Ovary (tissue), 3 donors: ENCODE data around the gene WDR31.

ENCODE experiments used
- POLR2A ChIP-seq: fragments of 450-650 bp; IDR thresholded peaks from one replicate; pipeline ENCODE4 v1.6.1; 2017; ENCODE audit warnings: antibody characterized with exemption, mild to moderate bottlenecking, moderate library complexity
- TF ChIP-seq, protein P1 (sequence below), 3 donors: fragments of 450-650 bp in 2 of 3; fragments of 200-600 bp in 1 of 3; IDR thresholded peaks; one replicate each; pipeline versions ENCODE4 v1.5.1 to v1.8.0; 2016 to 2022; ENCODE audit warnings: antibody characterized with exemption in 3 of 3, mild to moderate bottlenecking in 1 of 3
- donor health status: DM: no; HTN: no; CAD: no.

GRCh38 chr9:113307396-113307975 is 32.6 kb downstream of the WDR31 start:
- TF ChIP-seq, protein P1, sequence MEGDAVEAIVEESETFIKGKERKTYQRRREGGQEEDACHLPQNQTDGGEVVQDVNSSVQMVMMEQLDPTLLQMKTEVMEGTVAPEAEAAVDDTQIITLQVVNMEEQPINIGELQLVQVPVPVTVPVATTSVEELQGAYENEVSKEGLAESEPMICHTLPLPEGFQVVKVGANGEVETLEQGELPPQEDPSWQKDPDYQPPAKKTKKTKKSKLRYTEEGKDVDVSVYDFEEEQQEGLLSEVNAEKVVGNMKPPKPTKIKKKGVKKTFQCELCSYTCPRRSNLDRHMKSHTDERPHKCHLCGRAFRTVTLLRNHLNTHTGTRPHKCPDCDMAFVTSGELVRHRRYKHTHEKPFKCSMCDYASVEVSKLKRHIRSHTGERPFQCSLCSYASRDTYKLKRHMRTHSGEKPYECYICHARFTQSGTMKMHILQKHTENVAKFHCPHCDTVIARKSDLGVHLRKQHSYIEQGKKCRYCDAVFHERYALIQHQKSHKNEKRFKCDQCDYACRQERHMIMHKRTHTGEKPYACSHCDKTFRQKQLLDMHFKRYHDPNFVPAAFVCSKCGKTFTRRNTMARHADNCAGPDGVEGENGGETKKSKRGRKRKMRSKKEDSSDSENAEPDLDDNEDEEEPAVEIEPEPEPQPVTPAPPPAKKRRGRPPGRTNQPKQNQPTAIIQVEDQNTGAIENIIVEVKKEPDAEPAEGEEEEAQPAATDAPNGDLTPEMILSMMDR (IDR thresholded peaks at IDR 0.05) = no peak
- no peak for TF ChIP-seq POLR2A
